HG03280 (cell line): Measurements from ENCODE around the gene UBE2N.
A peak's percentile ranks its signal among the peaks of the same experiment; 100 is the strongest.

Experiments
- ATAC-seq: cut with Tn5 transposase; IDR thresholded peaks from one replicate; pipeline ENCODE4 v1.9.1; 2021; ENCODE audit warnings: mild to moderate bottlenecking, moderate library complexity; ENCODE audit not compliant: unreplicated experiment

The UBE2N gene

GRCh38 chr12:93361151-93361919, 80.4 kb downstream of the UBE2N start:
- no peak for ATAC-seq

DNA sequence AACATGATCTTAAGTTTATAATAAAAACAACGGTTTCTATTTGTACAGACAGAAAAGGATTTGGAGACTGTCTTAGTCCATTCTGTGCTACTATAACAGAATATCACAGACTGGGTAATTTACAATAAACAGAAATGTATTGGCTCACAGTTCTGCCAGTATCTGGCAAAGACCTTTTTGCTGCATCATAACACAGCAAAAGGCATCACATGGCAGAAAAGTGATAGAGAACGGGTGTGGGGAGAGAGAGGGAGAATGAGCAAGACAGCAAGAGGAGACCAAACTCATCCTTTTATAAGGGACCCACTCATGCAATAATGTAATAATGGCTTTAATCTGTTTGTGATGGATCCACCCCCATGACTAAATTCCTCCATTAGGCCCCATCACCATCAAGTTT, 81.1 kb downstream of the UBE2N start:
- no peak for ATAC-seq

- ATAC-seq, result no peak
Observed at GRCh38 chr12:93358821-93359220, 82.9 kb downstream of the UBE2N start.

DNA sequence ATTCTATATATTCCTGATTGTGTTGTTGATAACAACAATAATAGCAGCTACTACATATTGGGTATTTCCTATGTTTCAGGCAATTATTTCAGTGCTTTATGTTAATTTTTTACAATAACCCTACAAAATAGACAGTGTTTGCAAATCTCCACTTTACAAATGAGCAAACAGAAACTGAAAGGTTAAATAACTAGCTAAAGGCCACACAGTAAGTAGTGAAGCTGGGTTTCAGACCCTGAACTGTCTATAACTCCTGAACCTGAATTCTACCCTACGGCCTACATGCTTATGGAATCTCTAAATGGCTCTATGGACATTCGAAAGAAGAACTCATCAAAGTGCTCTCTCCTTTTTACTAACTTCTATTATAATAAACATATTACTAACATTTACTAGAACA, 83.7 kb downstream of the UBE2N start:
- peak; percentile 75 for ATAC-seq

GRCh38 chr12:93356214-93356613, 85.5 kb downstream of the UBE2N start:
- ATAC-seq, result no peak
